Thoracic aorta (tissue), 2 donors: ENCODE results near the gene CSTF3. TPM values are rescaled to one million over a fixed set of nuclear protein-coding genes. Genes with fewer than 3 reads are reported as not detected.

ENCODE experiments used
- ATAC-seq: fragments of 150-250 bp; one replicate; pipeline ENCODE4 v1.8.0; 2017; ENCODE audit warnings: low read depth; ENCODE audit not compliant: insufficient number of reproducible peaks, low FRiP score
- DNase-seq: peaks from one replicate; pipeline ENCODE4 v3.0.0-alpha.2; 2020; ENCODE audit warnings: low spot score
- H3K27ac ChIP-seq, 2 donors: fragments of 200-600 bp; sonication (generic); 1 replicate in 1 of 2; 2 replicates in 1 of 2; pipeline ENCODE4 v1.5.1; 2016; ENCODE audit warnings: mild to moderate bottlenecking in 2 of 2, moderate library complexity in 2 of 2
- H3K27me3 ChIP-seq: fragments of 200-600 bp; sonication (generic); replicated peaks from 2 replicates; pipeline ENCODE4 v1.6.0; 2016; ENCODE audit warnings: mild to moderate bottlenecking; ENCODE audit not compliant: insufficient read depth
- H3K36me3 ChIP-seq: fragments of 200-600 bp; sonication (generic); one replicate; pipeline ENCODE4 v1.5.1; 2016
- H3K4me1 ChIP-seq, 2 donors: fragments of 200-600 bp; sonication (generic); 1 replicate in 1 of 2; 2 replicates in 1 of 2; pipeline versions ENCODE4 v1.5.1 to v1.6.0; 2016; ENCODE audit warnings: low read depth in 2 of 2, mild to moderate bottlenecking in 1 of 2; ENCODE audit not compliant: control insufficient read depth in 1 of 2
- H3K4me3 ChIP-seq: fragments of 200-600 bp; sonication (generic); 2 replicates; pipeline ENCODE4 v1.5.1; 2016; ENCODE audit warnings: mild to moderate bottlenecking
- H3K9me3 ChIP-seq: fragments of 200-600 bp; sonication (generic); 2 replicates; pipeline ENCODE4 v1.5.1; 2016
- CTCF ChIP-seq: fragments of 200-600 bp; sonication (generic); IDR thresholded peaks from one replicate; pipeline ENCODE4 v1.5.1; 2019; ENCODE audit warnings: antibody characterized with exemption
- total RNA-seq, 2 donors: library from RNA; depleted of rRNA; stranded (reverse); fragments of >200 nt; gene quantifications; one replicate each; pipeline versions ENCODE4 v1.1.0 to v1.2.3, GENCODE V29; 2016

CSTF3 gene
- total RNA-seq, 2 donors from 2014 or later: 11.1 to 29.3 TPM

DNA sequence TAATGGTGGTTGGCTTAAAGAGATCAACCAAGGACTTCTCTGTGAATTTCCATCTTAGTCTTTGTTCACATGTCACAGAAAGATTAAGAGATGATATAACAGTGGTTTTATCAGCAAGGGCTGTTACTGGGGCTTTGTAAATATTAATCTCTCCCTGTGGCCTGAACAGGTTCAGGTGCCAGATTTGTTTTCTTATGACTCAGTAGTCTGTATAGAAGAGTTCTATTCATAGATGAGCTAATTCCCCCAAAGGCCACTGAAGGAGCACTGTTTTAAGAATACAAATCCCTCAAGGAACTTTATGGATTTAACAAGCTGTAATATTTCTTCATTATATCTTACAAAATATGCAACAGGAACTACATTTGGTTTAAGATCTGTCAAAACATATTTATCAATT lies 71.5 kb downstream of the CSTF3 start:
- ATAC-seq (no peak), DNase-seq (no peak)
- Histone ChIP-seq H3K4me3 (no peak overlapping the region), H3K9me3 (no peaks in the 10 kb centered on the region), H3K36me3 (peaks cover 3% of the 10 kb centered on the region), H3K4me1 (no peaks in the 10 kb centered on the region), H3K27ac (no peak overlapping the region), H3K27me3 (no peaks in the 10 kb centered on the region)
- TF ChIP-seq CTCF: no peak

DNA sequence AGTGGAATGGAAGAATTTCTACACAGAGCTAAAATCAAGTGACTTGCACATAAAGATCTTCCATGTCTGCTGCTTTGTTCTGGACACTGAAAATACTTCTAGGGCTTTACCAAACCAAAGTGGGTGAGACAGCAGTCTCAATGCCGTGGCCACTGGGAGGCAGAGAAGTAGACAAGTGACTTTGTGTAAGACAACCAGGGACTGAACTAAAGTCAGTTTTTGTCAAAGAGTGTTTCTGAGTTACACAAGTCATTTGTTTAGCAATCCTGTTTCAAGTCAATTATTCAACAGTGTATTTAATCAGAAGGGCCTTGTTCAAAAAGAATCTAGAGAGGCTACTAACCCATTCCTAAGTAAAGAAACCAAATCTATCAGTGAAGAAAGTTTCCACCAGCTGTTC lies 75.3 kb downstream of the CSTF3 start:
- DNase-seq (no peak), ATAC-seq (no peak)
- Histone ChIP-seq H3K27ac (no peak overlapping the region), H3K4me1 (no peaks in the 10 kb centered on the region), H3K9me3 (no peaks in the 10 kb centered on the region), H3K27me3 (no peaks in the 10 kb centered on the region), H3K36me3 (peaks cover 7% of the 10 kb centered on the region), H3K4me3 (no peak overlapping the region)
- TF ChIP-seq CTCF: no peak

GRCh38 chr11:33083918-33084317 lies 77.4 kb downstream of the CSTF3 start:
- H3K36me3 ChIP-seq: peaks cover 8% of the 10 kb centered on the region
- no peaks in the 10 kb centered on the region for H3K4me1 ChIP-seq
- no peak overlapping the region for H3K4me3 ChIP-seq
- DNase-seq (no peak), ATAC-seq (no peak)
- H3K27me3 ChIP-seq: no peaks in the 10 kb centered on the region
- TF ChIP-seq CTCF: no peak
- no peak overlapping the region for H3K27ac ChIP-seq
- H3K9me3 ChIP-seq: no peaks in the 10 kb centered on the region

- no peak for ATAC-seq
- Histone ChIP-seq H3K27me3 (no peaks in the 10 kb centered on the region), H3K36me3 (peaks cover 65% of the 10 kb centered on the region), H3K4me3 (no peak overlapping the region), H3K9me3 (no peaks in the 10 kb centered on the region), H3K4me1 (no peaks in the 10 kb centered on the region), H3K27ac (no peak overlapping the region)
- no peak for DNase-seq
- no peak for TF ChIP-seq CTCF
These were observed 88.8 kb downstream of the CSTF3 start for GRCh38 chr11:33072465-33072864.

DNA sequence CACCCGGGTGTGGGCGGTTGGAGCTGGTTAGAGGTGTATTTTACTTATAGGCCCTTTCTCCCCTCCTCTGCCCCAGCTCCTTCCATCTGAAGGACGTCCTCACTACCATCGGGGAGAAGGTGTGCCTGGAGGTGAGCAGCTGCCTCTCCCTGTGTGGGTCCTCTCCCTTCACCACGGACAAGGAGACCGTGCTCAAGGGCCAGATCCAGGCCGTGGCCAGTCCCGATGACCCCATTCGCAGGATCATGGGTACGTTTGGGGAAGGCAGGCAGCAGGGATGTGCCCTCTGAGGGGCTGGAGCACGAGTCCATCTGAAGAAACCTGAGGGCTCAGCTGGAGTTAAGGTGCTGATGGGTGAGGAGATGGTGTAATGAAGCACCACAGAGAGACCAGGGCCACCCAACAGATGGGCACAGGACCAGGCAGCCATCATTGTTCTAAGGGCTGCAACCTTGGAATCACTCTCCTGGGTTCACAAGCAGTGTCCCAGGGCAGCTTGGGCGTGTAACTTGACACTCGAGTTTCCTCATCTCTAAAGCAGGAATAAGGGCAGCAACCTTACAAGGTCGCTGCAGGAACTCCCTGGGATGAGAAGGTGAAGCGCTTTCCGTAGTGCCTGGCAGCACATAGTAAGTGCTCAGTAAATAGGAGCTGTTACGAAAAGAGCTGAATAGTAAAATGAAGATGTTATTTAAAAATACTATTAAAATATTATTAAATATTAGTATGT lies 92.5 kb downstream of the CSTF3 start:
- peaks cover 44% of the 10 kb centered on the region for H3K36me3 ChIP-seq
- H3K9me3 ChIP-seq: no peaks in the 10 kb centered on the region
- no peak for DNase-seq
- no peaks in the 10 kb centered on the region for H3K27me3 ChIP-seq
- ATAC-seq: no peak
- no peak overlapping the region for H3K27ac ChIP-seq
- no peaks in the 10 kb centered on the region for H3K4me1 ChIP-seq
- TF ChIP-seq CTCF: no peak
- H3K4me3 ChIP-seq: no peak overlapping the region
